Transverse colon (tissue), 3 donors: ENCODE results near the gene CBLC.

ENCODE experiments used
- CTCF ChIP-seq, 5 experiments: fragments of 200-600 bp in 3 of 5; fragments of 450-650 bp in 2 of 5; sonication (generic) in 3 of 5; IDR thresholded peaks; 1 replicate in 2 of 5; 2 replicates in 3 of 5; pipeline ENCODE4 v1.5.1; 2016 to 2017; ENCODE audit warnings: antibody characterized with exemption in 5 of 5, inconsistent platforms in 3 of 5, mild to moderate bottlenecking in 2 of 5, moderate library complexity in 1 of 5
- EP300 ChIP-seq: sonication (generic); formaldehyde crosslinking; IDR thresholded peaks from one replicate; pipeline ENCODE4 v1.6.1; 2017; ENCODE audit warnings: antibody characterized with exemption, low read depth
- POLR2A ChIP-seq: fragments of 450-650 bp; IDR thresholded peaks from one replicate; pipeline ENCODE4 v1.6.1; 2016; ENCODE audit warnings: antibody characterized with exemption, mild to moderate bottlenecking, moderate library complexity

- TF ChIP-seq POLR2A = peak; percentile 87
- TF ChIP-seq CTCF (IDR thresholded peaks at IDR 0.05) = no peak
- TF ChIP-seq EP300 = no peak
Measured at GRCh38 chr19:44847144-44848035, 69.7 kb downstream of the CBLC start.
